Astrocyte of the cerebellum (primary cell): ENCODE measurements around the gene SLC25A42.

Experiments used
- DNase-seq: peaks from one replicate; pipeline ENCODE4 v3.0.0-alpha.2; 2011; ENCODE audit warnings: low read depth
- H3K4me3 ChIP-seq: 2 replicates; pipeline ENCODE4 v1.5.1; 2011; ENCODE audit warnings: mild to moderate bottlenecking, low read depth, low read length, moderate library complexity
- CTCF ChIP-seq: IDR thresholded peaks from 2 replicates; pipeline ENCODE4 v1.5.1; 2012; ENCODE audit warnings: low read length, low read depth, moderate library complexity, mild to moderate bottlenecking; ENCODE audit errors: missing control alignments
- in situ Hi-C: cut with HindIII; loops from 2 replicates; pipeline ENCODE4 v1.10.0; 2017; ENCODE audit warnings: low sequenced_read_pairs

The SLC25A42 gene

GRCh38 chr19:19115954-19116353, 52.2 kb downstream of the SLC25A42 start:
- H3K4me3 ChIP-seq: no peak overlapping the region
- TF ChIP-seq CTCF: peak; percentile 51
- in situ Hi-C loops: no loop called here
- DNase-seq: no peak

GRCh38 chr19:19119325-19120237, 55.8 kb downstream of the SLC25A42 start:
- in situ Hi-C loops: no loop called here
- no peak for DNase-seq
- no peak overlapping the region for H3K4me3 ChIP-seq
- TF ChIP-seq CTCF: no peak

GRCh38 chr19:19120308-19121231, 56.8 kb downstream of the SLC25A42 start:
- in situ Hi-C loops: no loop called here
- no peak for TF ChIP-seq CTCF
- DNase-seq: no peak
- H3K4me3 ChIP-seq: no peak overlapping the region

- no peak overlapping the region for H3K4me3 ChIP-seq
- in situ Hi-C loops: no loop called here
- DNase-seq: no peak
- TF ChIP-seq CTCF: no peak
These were observed 57.6 kb downstream of the SLC25A42 start for GRCh38 chr19:19121371-19121770.

GRCh38 chr19:19122902-19123301, 59.1 kb downstream of the SLC25A42 start:
- TF ChIP-seq CTCF: no peak
- in situ Hi-C loops: no loop called here
- DNase-seq: no peak
- no peak overlapping the region for H3K4me3 ChIP-seq

- H3K4me3 ChIP-seq: no peak overlapping the region
- no peak for TF ChIP-seq CTCF
- DNase-seq: no peak
- in situ Hi-C loops: no loop called here
These were observed 59.6 kb downstream of the SLC25A42 start for GRCh38 chr19:19123386-19123785.
